ENCODE measurements around the gene PPP2R2D.

- no peak for TF ChIP-seq CTCF (IDR thresholded peaks at IDR 0.05)
- no peak for TF ChIP-seq ZFX (IDR thresholded peaks at IDR 0.05; ENCODE audit: borderline replicate concordance)
These were observed 10.0 kb downstream of the PPP2R2D start for GRCh38 chr10:131910663-131911314.

Measured in 22Rv1 (cell line).